ENCODE data around the gene LNX2.

Gene LNX2

GRCh38 chr13:27627380-27627779, 7.1 kb upstream of the LNX2 start:
- Histone ChIP-seq H4K20me1 (ENCODE audit: insufficient read depth, low read length) (no peaks in the 10 kb centered on the region; the same call in 1 of the 2 replicates), H2AFZ (ENCODE audit: low read length) (no peak overlapping the region), H3K4me1 (ENCODE audit: insufficient read depth, low read length, severe bottlenecking) (peaks cover 17% of the 10 kb centered on the region), H3K4me3 (ENCODE audit: low read depth, low read length, poor library complexity, severe bottlenecking) (no peak overlapping the region), H3K79me2 (ENCODE audit: insufficient read depth, low read length) (peaks cover 90% of the 10 kb centered on the region), H3K27ac (ENCODE audit: low read depth, low read length, poor library complexity, severe bottlenecking) (no peak overlapping the region), H3F3A (ENCODE audit: insufficient read depth, low read length) (no peaks in the 10 kb centered on the region), H3K36me3 (ENCODE audit: insufficient read depth, low read length) (peaks cover 71% of the 10 kb centered on the region), H3K9me3 (ENCODE audit: low read length) (no peaks in the 10 kb centered on the region), H3K4me2 (ENCODE audit: low read length) (no peak overlapping the region), H3K9ac (ENCODE audit: low read length) (no peak overlapping the region), H3K27me3 (ENCODE audit: insufficient read depth, low read length) (no peaks in the 10 kb centered on the region), H3K9me2 (ENCODE audit: low read depth, low read length) (no peaks in the 10 kb centered on the region)
- TF ChIP-seq CTCF (IDR thresholded peaks at IDR 0.05; ENCODE audit: low read length): no peak
- TF ChIP-seq EZH2 (IDR thresholded peaks at IDR 0.05; ENCODE audit: borderline replicate concordance, low read length): no peak

- Histone ChIP-seq H3K4me1 (ENCODE audit: insufficient read depth, low read length, severe bottlenecking) (peaks cover 19% of the 10 kb centered on the region), H3K36me3 (ENCODE audit: insufficient read depth, low read length) (peaks cover 59% of the 10 kb centered on the region), H3K9me2 (ENCODE audit: low read depth, low read length) (no peaks in the 10 kb centered on the region), H2AFZ (ENCODE audit: low read length) (no peak overlapping the region), H3F3A (ENCODE audit: insufficient read depth, low read length) (no peaks in the 10 kb centered on the region), H3K4me3 (ENCODE audit: low read depth, low read length, poor library complexity, severe bottlenecking) (no peak overlapping the region), H3K79me2 (ENCODE audit: insufficient read depth, low read length) (peaks cover 84% of the 10 kb centered on the region), H3K4me2 (ENCODE audit: low read length) (no peak overlapping the region), H3K27ac (ENCODE audit: low read depth, low read length, poor library complexity, severe bottlenecking) (no peak overlapping the region), H4K20me1 (ENCODE audit: insufficient read depth, low read length) (no peaks in the 10 kb centered on the region; the same call in 1 of the 2 replicates), H3K27me3 (ENCODE audit: insufficient read depth, low read length) (no peaks in the 10 kb centered on the region), H3K9me3 (ENCODE audit: low read length) (no peaks in the 10 kb centered on the region), H3K9ac (ENCODE audit: low read length) (no peak overlapping the region)
- TF ChIP-seq EZH2 (IDR thresholded peaks at IDR 0.05; ENCODE audit: borderline replicate concordance, low read length) (no peak), CTCF (IDR thresholded peaks at IDR 0.05; ENCODE audit: low read length) (no peak)
Measured at GRCh38 chr13:27625839-27626238, 5.5 kb upstream of the LNX2 start.

- H3F3A ChIP-seq (ENCODE audit: insufficient read depth, low read length): no peaks in the 10 kb centered on the region
- no peak overlapping the region for H3K27ac ChIP-seq (ENCODE audit: low read depth, low read length, poor library complexity, severe bottlenecking)
- no peaks in the 10 kb centered on the region; the same call in 1 of the 2 replicates for H4K20me1 ChIP-seq (ENCODE audit: insufficient read depth, low read length)
- H3K9me2 ChIP-seq (ENCODE audit: low read depth, low read length): no peaks in the 10 kb centered on the region
- no peak overlapping the region for H2AFZ ChIP-seq (ENCODE audit: low read length)
- TF ChIP-seq EZH2 (IDR thresholded peaks at IDR 0.05; ENCODE audit: borderline replicate concordance, low read length): no peak
- no peak for TF ChIP-seq CTCF (IDR thresholded peaks at IDR 0.05; ENCODE audit: low read length)
- no peaks in the 10 kb centered on the region for H3K27me3 ChIP-seq (ENCODE audit: insufficient read depth, low read length)
- H3K4me2 ChIP-seq (ENCODE audit: low read length): no peak overlapping the region; the same call in 1 of the 2 replicates
- H3K9ac ChIP-seq (ENCODE audit: low read length): no peak overlapping the region
- H3K9me3 ChIP-seq (ENCODE audit: low read length): no peaks in the 10 kb centered on the region
- H3K36me3 ChIP-seq (ENCODE audit: insufficient read depth, low read length): peaks cover 53% of the 10 kb centered on the region
- H3K79me2 ChIP-seq (ENCODE audit: insufficient read depth, low read length): peaks cover 72% of the 10 kb centered on the region
- H3K4me1 ChIP-seq (ENCODE audit: insufficient read depth, low read length, severe bottlenecking): peaks cover 26% of the 10 kb centered on the region
- H3K4me3 ChIP-seq (ENCODE audit: low read depth, low read length, poor library complexity, severe bottlenecking): no peak overlapping the region
Measured at GRCh38 chr13:27624071-27624470, 3.7 kb upstream of the LNX2 start.
